Endometrial microvascular endothelial cells (primary cell): ENCODE results near the gene MYD88. TPM values are rescaled to one million over a fixed set of nuclear protein-coding genes. Genes with fewer than 3 reads are reported as not detected.

Source experiments
- in situ Hi-C: cut with HindIII; loops from 2 replicates; pipeline ENCODE4 v1.10.0; 2017; ENCODE audit warnings: low sequenced_read_pairs, low pct_unique_long_range_greater_than_20kb; ENCODE audit errors: inconsistent ontology term
- total RNA-seq: library from RNA; depleted of rRNA; stranded (reverse); fragments of >200 nt; gene quantifications from one replicate; pipeline ENCODE4 v1.2.3, GENCODE V29; 2015; ENCODE audit errors: inconsistent ontology term

Gene MYD88
- total RNA-seq, 1 donor from 2014 or later, result 39.3 TPM

GRCh38 chr3:38136777-38137614 lies 1.5 kb upstream of the MYD88 start, which contains the start of gene ACAA1:
Gene ACAA1, minus strand, starts transcription at chr3:38137127. Its CDS starts 92 bp downstream, at chr3:38137035.
- in situ Hi-C loops, result loop anchor here (25.0 kb wide), 1 partner anchor 100 kb away; no protein-coding TSS in a partner anchor

- in situ Hi-C loops, result loop anchor here (25.0 kb wide), 1 partner anchor 100 kb away; no protein-coding TSS in a partner anchor
Observed at GRCh38 chr3:38137615-38138348, 679 bp upstream of the MYD88 start.

GRCh38 chr3:38139191-38139590 lies 730 bp downstream of the MYD88 start:
- in situ Hi-C loops, result loop anchor here (25.0 kb wide), 1 partner anchor 98 kb away; no protein-coding TSS in a partner anchor

- in situ Hi-C loops, result loop anchor here (25.0 kb wide), 1 partner anchor 98 kb away; no protein-coding TSS in a partner anchor
Observed at GRCh38 chr3:38139652-38140051, 1.2 kb downstream of the MYD88 start.

GRCh38 chr3:38140326-38141172 lies 2.1 kb downstream of the MYD88 start:
- in situ Hi-C loops, result loop anchor here (25.0 kb wide), 1 partner anchor 97 kb away; no protein-coding TSS in a partner anchor

GRCh38 chr3:38141173-38141951 lies 2.9 kb downstream of the MYD88 start:
- in situ Hi-C loops, result loop anchor here (25.0 kb wide), 1 partner anchor 96 kb away; no protein-coding TSS in a partner anchor

- in situ Hi-C loops, result loop anchor here (25.0 kb wide), 1 partner anchor 95 kb away; no protein-coding TSS in a partner anchor
Observed at GRCh38 chr3:38141952-38142273, 3.5 kb downstream of the MYD88 start.

- in situ Hi-C loops, result loop anchor here (25.0 kb wide), 1 partner anchor 94 kb away; no protein-coding TSS in a partner anchor
Observed at GRCh38 chr3:38142959-38143358, 4.5 kb downstream of the MYD88 start.

- in situ Hi-C loops, result loop anchor here (25.0 kb wide), 1 partner anchor 94 kb away; no protein-coding TSS in a partner anchor
Observed at GRCh38 chr3:38143511-38143910, 5.0 kb downstream of the MYD88 start.

- in situ Hi-C loops, result loop anchor here (25.0 kb wide), 1 partner anchor 91 kb away; no protein-coding TSS in a partner anchor
Observed at GRCh38 chr3:38146504-38146903, 8.0 kb downstream of the MYD88 start.

GRCh38 chr3:38147421-38147820 lies 9.0 kb downstream of the MYD88 start:
- in situ Hi-C loops, result loop anchor here (25.0 kb wide), 1 partner anchor 90 kb away; no protein-coding TSS in a partner anchor

- in situ Hi-C loops, result loop anchor here (25.0 kb wide), 1 partner anchor 89 kb away; no protein-coding TSS in a partner anchor
Observed at GRCh38 chr3:38148311-38148882, 9.9 kb downstream of the MYD88 start.

GRCh38 chr3:38149708-38150107 lies 11.2 kb downstream of the MYD88 start:
- in situ Hi-C loops, result loop anchor here (25.0 kb wide), 1 partner anchor 88 kb away; no protein-coding TSS in a partner anchor

- in situ Hi-C loops, result no loop called here
Observed at GRCh38 chr3:38150780-38151528, 12.5 kb downstream of the MYD88 start.

- in situ Hi-C loops, result no loop called here
Observed at GRCh38 chr3:38151667-38152265, 13.3 kb downstream of the MYD88 start.

GRCh38 chr3:38152609-38153008 lies 14.1 kb downstream of the MYD88 start:
- in situ Hi-C loops, result no loop called here
